T-helper 2 cell treated with Interferon-gamma antibody and Interleukin-4, amounts not matched to agents 5 μg/mL and 100 μg/mL, for 36 hours (primary cell): Measurements from ENCODE around the gene KCNA4.

Source experiments
- DNase-seq: peaks from one replicate; pipeline ENCODE4 v3.0.0; 2021; ENCODE audit warnings: low spot score
- H3K27ac Mint-ChIP-seq: one replicate; pipeline ENCODE4 v1.8.0; 2021; ENCODE audit warnings: mild to moderate bottlenecking, mixed read lengths
- H3K27me3 Mint-ChIP-seq: one replicate; pipeline ENCODE4 v1.8.0; 2021; ENCODE audit warnings: low read depth, mixed read lengths
- H3K36me3 Mint-ChIP-seq: one replicate; pipeline ENCODE4 v1.8.0; 2021; ENCODE audit warnings: low read depth, mixed read lengths
- H3K4me1 Mint-ChIP-seq: one replicate; pipeline ENCODE4 v1.8.0; 2021; ENCODE audit warnings: low read depth, mixed read lengths
- H3K4me3 Mint-ChIP-seq: one replicate; pipeline ENCODE4 v1.8.0; 2022; ENCODE audit warnings: mild to moderate bottlenecking, moderate library complexity, mixed read lengths
- H3K9me3 Mint-ChIP-seq: one replicate; pipeline ENCODE4 v1.8.0; 2021; ENCODE audit warnings: mixed read lengths

KCNA4 gene

GRCh38 chr11:29963036-29963435, 53.8 kb downstream of the KCNA4 start:
- DNase-seq, result no peak
- no peaks in the 10 kb centered on the region for H3K36me3 Mint-ChIP-seq
- H3K9me3 Mint-ChIP-seq, result peaks cover 6% of the 10 kb centered on the region
- no peaks in the 10 kb centered on the region for H3K27me3 Mint-ChIP-seq
- no peaks in the 10 kb centered on the region for H3K4me1 Mint-ChIP-seq
- H3K4me3 Mint-ChIP-seq, result no peak overlapping the region
- H3K27ac Mint-ChIP-seq, result no peak overlapping the region

GRCh38 chr11:29962243-29962642, 54.6 kb downstream of the KCNA4 start:
- no peak overlapping the region for H3K4me3 Mint-ChIP-seq
- DNase-seq, result no peak
- no peaks in the 10 kb centered on the region for H3K36me3 Mint-ChIP-seq
- no peak overlapping the region for H3K27ac Mint-ChIP-seq
- H3K9me3 Mint-ChIP-seq, result peaks cover 6% of the 10 kb centered on the region
- H3K4me1 Mint-ChIP-seq, result no peaks in the 10 kb centered on the region
- no peaks in the 10 kb centered on the region for H3K27me3 Mint-ChIP-seq
